GM12891 (cell line): ENCODE data around the gene EXOC6.

Source experiments
- POLR2A ChIP-seq: IDR thresholded peaks from 2 replicates; pipeline ENCODE4 v1.6.1; 2011; ENCODE audit warnings: low read depth, low read length, control low read depth
- POLR2AphosphoS5 ChIP-seq: IDR thresholded peaks from 2 replicates; pipeline ENCODE4 v1.6.1; 2011; ENCODE audit warnings: low read depth, low read length, control low read depth
- SPI1 ChIP-seq: IDR thresholded peaks from 2 replicates; pipeline ENCODE4 v1.6.1; 2011; ENCODE audit warnings: low read depth, low read length, control low read depth
- TAF1 ChIP-seq: IDR thresholded peaks from 2 replicates; pipeline ENCODE4 v1.6.1; 2011; ENCODE audit warnings: low read depth, low read length, control low read depth

DNA sequence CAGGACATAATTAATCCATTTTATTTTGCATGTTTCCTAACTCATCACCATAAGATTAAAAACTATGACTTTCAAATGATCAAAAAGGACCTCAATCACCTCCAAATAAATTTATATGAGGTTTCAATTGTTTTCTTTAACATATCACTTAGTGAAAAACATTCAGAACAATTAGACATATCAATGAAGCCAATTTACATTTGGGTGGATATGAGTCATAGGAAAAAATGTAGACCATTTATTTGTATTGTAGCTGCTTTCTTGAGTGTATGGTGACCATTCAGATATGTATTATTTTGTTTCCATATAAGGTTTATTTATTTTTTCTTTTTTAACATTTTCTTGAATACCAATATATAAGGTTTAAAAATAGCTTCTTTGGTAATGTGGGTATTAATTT lies 13.3 kb upstream of the EXOC6 start:
- TF ChIP-seq POLR2A (no peak), POLR2AphosphoS5 (no peak), TAF1 (no peak), SPI1 (no peak)
